ENCODE data around the gene SERPINB6. TPM values are rescaled to one million over a fixed set of nuclear protein-coding genes. Genes with fewer than 3 reads are reported as not detected.

Gene SERPINB6
- polyA plus RNA-seq, 3 donors = 117 to 208 (median 200) TPM

DNA sequence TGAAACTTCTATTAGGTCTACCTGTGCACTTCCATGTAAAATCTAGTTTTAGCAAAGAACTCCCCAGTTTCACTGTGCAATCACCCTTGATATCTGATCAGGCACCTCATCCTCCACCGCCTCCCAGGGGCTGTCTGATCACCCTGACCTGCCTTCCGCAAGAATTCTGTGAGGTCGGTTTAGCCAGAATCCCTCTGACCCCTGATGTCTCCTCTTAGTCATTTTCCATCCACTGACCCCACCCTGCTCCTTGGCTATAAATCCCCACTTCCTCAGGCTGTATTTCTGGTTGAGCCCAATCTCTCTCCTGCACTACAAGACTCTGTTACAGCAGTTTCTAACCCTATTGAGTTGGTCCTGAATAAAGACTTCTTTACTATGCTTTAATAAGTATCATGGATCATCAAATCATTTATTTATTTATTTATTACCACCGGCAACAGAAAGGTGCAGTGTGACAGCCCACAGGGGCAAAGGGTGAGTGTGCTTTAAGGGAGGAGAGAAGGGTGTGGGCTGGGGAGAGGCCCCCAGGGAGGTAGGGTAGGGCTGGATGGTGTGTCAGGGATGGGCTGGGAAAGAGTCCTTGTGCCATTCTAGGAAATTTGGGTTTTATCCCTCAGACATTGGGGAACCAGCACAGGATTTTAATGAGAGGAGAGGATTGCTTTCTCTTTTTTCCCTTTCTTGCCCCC lies 11.2 kb upstream of the SERPINB6 start:
- Histone ChIP-seq H3K9me3 (replicated peaks in 1 of 2; ENCODE audit: control insufficient read depth in 1 of 2, insufficient read depth in 1 of 2, low read length in 2 of 2) (no peaks in the 10 kb centered on the region), H3K9ac (ENCODE audit: insufficient read depth, low read length, poor library complexity, severe bottlenecking) (no peak overlapping the region), H3K4me3 (replicated peaks in 1 of 3; ENCODE audit: low read depth in 2 of 3, low read length in 3 of 3) (peak overlapping the region in 1 of 3 experiments; percentile 48), H4K20me1 (ENCODE audit: insufficient read depth, low read length) (no peaks in the 10 kb centered on the region), H3K27me3 (ENCODE audit: control insufficient read depth in 2 of 2, insufficient read depth in 2 of 2, low read length in 2 of 2) (no peaks in the 10 kb centered on the region), H3K79me2 (ENCODE audit: insufficient read depth, low read length) (no peaks in the 10 kb centered on the region), H3K36me3 (replicated peaks in 1 of 2; ENCODE audit: control insufficient read depth in 1 of 2, insufficient read depth in 2 of 2, low read length in 2 of 2) (no peaks in the 10 kb centered on the region), H3K4me1 (ENCODE audit: control insufficient read depth in 1 of 2, insufficient read depth in 2 of 2, low read length in 2 of 2) (peaks cover 34 to 40% of the 10 kb centered on the region in 2 donors), H3K4me2 (replicated peaks; ENCODE audit: extremely low read depth, low read length, poor library complexity, severe bottlenecking) (peak overlapping the region; percentile 17), H2AFZ (ENCODE audit: insufficient read depth, low read depth, low read length, poor library complexity, severe bottlenecking) (no peak overlapping the region), H3K27ac (ENCODE audit: low read depth in 1 of 2, low read length in 2 of 2) (peak overlapping the region; percentile 56 to 87)
- TF ChIP-seq, protein P1, sequence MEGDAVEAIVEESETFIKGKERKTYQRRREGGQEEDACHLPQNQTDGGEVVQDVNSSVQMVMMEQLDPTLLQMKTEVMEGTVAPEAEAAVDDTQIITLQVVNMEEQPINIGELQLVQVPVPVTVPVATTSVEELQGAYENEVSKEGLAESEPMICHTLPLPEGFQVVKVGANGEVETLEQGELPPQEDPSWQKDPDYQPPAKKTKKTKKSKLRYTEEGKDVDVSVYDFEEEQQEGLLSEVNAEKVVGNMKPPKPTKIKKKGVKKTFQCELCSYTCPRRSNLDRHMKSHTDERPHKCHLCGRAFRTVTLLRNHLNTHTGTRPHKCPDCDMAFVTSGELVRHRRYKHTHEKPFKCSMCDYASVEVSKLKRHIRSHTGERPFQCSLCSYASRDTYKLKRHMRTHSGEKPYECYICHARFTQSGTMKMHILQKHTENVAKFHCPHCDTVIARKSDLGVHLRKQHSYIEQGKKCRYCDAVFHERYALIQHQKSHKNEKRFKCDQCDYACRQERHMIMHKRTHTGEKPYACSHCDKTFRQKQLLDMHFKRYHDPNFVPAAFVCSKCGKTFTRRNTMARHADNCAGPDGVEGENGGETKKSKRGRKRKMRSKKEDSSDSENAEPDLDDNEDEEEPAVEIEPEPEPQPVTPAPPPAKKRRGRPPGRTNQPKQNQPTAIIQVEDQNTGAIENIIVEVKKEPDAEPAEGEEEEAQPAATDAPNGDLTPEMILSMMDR (IDR thresholded peaks at IDR 0.05) = no peak
- no peaks in the 10 kb centered on the region for H3K36me3 Mint-ChIP-seq
- peak overlapping the region; percentile 87 to 98 (median 94) for H3K27ac Mint-ChIP-seq
- H3K27me3 Mint-ChIP-seq (ENCODE audit: low read depth in 3 of 3) = peaks cover 0 to 2% (median 0%) of the 10 kb centered on the region in 3 donors
- WGBS (ENCODE audit: insufficient coverage) = 82% methylated on average over 2 of the region's 4 CpGs
- H3K4me1 Mint-ChIP-seq = peaks cover 43% of the 10 kb centered on the region
- H3K4me3 Mint-ChIP-seq = peak overlapping the region in 1 of 2 donors; percentile 36
- no peaks in the 10 kb centered on the region for H3K9me3 Mint-ChIP-seq
- peak in 2 of 3 donors; percentile 48 to 62 for DNase-seq
- intact Hi-C loops (cut with micrococcal nuclease) = loop anchor here in 1 of 2 donors (10.0 kb wide), 2 partner anchors 48 to 138 kb away; partner anchors contain the start of gene SERPINB1

DNA sequence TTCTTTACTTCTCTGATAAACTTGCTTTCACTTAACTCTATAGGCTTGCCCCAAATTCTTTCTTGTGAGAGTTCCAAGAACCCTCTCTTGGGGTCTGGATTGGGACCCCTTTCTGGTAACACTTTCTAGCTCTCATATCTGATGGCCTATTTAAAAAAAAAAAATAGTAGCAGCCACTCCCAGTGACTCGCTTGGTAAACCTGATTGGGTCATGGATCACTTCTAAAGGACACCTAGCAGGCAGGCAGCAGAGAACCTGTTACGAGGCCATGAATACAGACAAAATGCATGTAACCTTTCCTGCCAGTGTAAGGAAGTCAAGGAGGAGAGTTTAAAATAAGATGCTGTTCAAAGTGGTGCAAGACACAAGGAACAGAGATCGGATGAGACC lies 9.1 kb upstream of the SERPINB6 start:
- H3K9me3 ChIP-seq (replicated peaks in 1 of 2; ENCODE audit: control insufficient read depth in 1 of 2, insufficient read depth in 1 of 2, low read length in 2 of 2) = no peaks in the 10 kb centered on the region
- 78% methylated on average over 2 of the region's 3 CpGs for WGBS (ENCODE audit: insufficient coverage)
- Mint-ChIP-seq H3K36me3 (no peaks in the 10 kb centered on the region), H3K9me3 (no peaks in the 10 kb centered on the region), H3K4me1 (peaks cover 39% of the 10 kb centered on the region), H3K27me3 (ENCODE audit: low read depth in 3 of 3) (no peaks in the 10 kb centered on the region), H3K4me3 (no peak overlapping the region), H3K27ac (peak overlapping the region; percentile 87 to 98 (median 94))
- H3K79me2 ChIP-seq (ENCODE audit: insufficient read depth, low read length) = no peaks in the 10 kb centered on the region
- H3K4me1 ChIP-seq (ENCODE audit: control insufficient read depth in 1 of 2, insufficient read depth in 2 of 2, low read length in 2 of 2) = peaks cover 34 to 36% of the 10 kb centered on the region in 2 donors
- peak overlapping the region; percentile 18 for H2AFZ ChIP-seq (ENCODE audit: insufficient read depth, low read depth, low read length, poor library complexity, severe bottlenecking)
- DNase-seq = peak in 1 of 3 donors; percentile 39
- peak overlapping the region in 1 of 2 donors; percentile 87 for H3K27ac ChIP-seq (ENCODE audit: low read depth in 1 of 2, low read length in 2 of 2)
- no peaks in the 10 kb centered on the region for H3K27me3 ChIP-seq (ENCODE audit: control insufficient read depth in 2 of 2, insufficient read depth in 2 of 2, low read length in 2 of 2)
- TF ChIP-seq, protein P1 (IDR thresholded peaks at IDR 0.05) = no peak
- peak overlapping the region; percentile 56 for H3K4me2 ChIP-seq (replicated peaks; ENCODE audit: extremely low read depth, low read length, poor library complexity, severe bottlenecking)
- intact Hi-C loops (cut with micrococcal nuclease) = loop anchor here in 1 of 2 donors (10.0 kb wide), 2 partner anchors 46 to 136 kb away; partner anchors contain the start of gene SERPINB1
- peak overlapping the region in 1 of 3 experiments; percentile 48 for H3K4me3 ChIP-seq (replicated peaks in 1 of 3; ENCODE audit: low read depth in 2 of 3, low read length in 3 of 3)
- H3K9ac ChIP-seq (ENCODE audit: insufficient read depth, low read length, poor library complexity, severe bottlenecking) = no peak overlapping the region
- no peaks in the 10 kb centered on the region for H4K20me1 ChIP-seq (ENCODE audit: insufficient read depth, low read length)
- H3K36me3 ChIP-seq (replicated peaks in 1 of 2; ENCODE audit: control insufficient read depth in 1 of 2, insufficient read depth in 2 of 2, low read length in 2 of 2) = no peaks in the 10 kb centered on the region

Data from CD14-positive monocyte (primary cell).